HL-60 (cell line): ENCODE results near the gene SNAP91.

Experiments
- GABPA ChIP-seq: IDR thresholded peaks from 2 replicates; pipeline ENCODE4 v1.6.1; 2012; ENCODE audit warnings: low read depth
- POLR2AphosphoS5 ChIP-seq: IDR thresholded peaks from 2 replicates; pipeline ENCODE4 v1.6.1; 2012; ENCODE audit warnings: low read depth
- SPI1 ChIP-seq: IDR thresholded peaks from 2 replicates; pipeline ENCODE4 v1.6.1; 2012; ENCODE audit warnings: low read depth, mild to moderate bottlenecking, borderline replicate concordance
- TF ChIP-seq, protein P1 (sequence below): IDR thresholded peaks from one replicate; pipeline ENCODE4 v1.5.1; 2011; ENCODE audit warnings: low read length, control low read depth, inconsistent platforms; ENCODE audit not compliant: insufficient read depth
- TF ChIP-seq, protein P2 (sequence below): IDR thresholded peaks from 2 replicates; pipeline ENCODE4 v1.6.1; 2012; ENCODE audit warnings: low read depth; ENCODE audit not compliant: insufficient replicate concordance

DNA sequence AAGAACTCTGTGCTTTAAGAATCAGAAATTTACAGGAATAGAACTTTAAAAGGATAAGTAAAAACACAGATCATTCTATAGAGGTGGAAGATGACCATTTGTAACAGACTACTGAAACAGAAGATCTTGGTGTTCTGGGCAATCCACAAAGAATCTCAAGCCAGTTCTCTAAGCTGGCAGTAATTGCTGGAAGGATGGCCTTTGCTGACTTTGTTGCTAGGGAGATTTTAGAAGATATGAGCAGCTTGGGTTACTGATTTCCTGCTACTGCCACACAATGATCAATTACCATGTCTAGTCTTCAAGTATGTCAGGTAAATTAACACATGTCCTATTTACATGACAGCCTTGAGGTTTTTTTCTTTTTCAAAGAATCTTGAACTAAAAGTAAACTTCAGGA is 31.1 kb downstream of the SNAP91 start:
- TF ChIP-seq, protein P1, sequence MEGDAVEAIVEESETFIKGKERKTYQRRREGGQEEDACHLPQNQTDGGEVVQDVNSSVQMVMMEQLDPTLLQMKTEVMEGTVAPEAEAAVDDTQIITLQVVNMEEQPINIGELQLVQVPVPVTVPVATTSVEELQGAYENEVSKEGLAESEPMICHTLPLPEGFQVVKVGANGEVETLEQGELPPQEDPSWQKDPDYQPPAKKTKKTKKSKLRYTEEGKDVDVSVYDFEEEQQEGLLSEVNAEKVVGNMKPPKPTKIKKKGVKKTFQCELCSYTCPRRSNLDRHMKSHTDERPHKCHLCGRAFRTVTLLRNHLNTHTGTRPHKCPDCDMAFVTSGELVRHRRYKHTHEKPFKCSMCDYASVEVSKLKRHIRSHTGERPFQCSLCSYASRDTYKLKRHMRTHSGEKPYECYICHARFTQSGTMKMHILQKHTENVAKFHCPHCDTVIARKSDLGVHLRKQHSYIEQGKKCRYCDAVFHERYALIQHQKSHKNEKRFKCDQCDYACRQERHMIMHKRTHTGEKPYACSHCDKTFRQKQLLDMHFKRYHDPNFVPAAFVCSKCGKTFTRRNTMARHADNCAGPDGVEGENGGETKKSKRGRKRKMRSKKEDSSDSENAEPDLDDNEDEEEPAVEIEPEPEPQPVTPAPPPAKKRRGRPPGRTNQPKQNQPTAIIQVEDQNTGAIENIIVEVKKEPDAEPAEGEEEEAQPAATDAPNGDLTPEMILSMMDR: no peak
- TF ChIP-seq, protein P2, sequence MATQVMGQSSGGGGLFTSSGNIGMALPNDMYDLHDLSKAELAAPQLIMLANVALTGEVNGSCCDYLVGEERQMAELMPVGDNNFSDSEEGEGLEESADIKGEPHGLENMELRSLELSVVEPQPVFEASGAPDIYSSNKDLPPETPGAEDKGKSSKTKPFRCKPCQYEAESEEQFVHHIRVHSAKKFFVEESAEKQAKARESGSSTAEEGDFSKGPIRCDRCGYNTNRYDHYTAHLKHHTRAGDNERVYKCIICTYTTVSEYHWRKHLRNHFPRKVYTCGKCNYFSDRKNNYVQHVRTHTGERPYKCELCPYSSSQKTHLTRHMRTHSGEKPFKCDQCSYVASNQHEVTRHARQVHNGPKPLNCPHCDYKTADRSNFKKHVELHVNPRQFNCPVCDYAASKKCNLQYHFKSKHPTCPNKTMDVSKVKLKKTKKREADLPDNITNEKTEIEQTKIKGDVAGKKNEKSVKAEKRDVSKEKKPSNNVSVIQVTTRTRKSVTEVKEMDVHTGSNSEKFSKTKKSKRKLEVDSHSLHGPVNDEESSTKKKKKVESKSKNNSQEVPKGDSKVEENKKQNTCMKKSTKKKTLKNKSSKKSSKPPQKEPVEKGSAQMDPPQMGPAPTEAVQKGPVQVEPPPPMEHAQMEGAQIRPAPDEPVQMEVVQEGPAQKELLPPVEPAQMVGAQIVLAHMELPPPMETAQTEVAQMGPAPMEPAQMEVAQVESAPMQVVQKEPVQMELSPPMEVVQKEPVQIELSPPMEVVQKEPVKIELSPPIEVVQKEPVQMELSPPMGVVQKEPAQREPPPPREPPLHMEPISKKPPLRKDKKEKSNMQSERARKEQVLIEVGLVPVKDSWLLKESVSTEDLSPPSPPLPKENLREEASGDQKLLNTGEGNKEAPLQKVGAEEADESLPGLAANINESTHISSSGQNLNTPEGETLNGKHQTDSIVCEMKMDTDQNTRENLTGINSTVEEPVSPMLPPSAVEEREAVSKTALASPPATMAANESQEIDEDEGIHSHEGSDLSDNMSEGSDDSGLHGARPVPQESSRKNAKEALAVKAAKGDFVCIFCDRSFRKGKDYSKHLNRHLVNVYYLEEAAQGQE: no peak
- TF ChIP-seq SPI1 (no peak), POLR2AphosphoS5 (no peak), GABPA (no peak)
